ENCODE results near the gene G6PD.

DNA sequence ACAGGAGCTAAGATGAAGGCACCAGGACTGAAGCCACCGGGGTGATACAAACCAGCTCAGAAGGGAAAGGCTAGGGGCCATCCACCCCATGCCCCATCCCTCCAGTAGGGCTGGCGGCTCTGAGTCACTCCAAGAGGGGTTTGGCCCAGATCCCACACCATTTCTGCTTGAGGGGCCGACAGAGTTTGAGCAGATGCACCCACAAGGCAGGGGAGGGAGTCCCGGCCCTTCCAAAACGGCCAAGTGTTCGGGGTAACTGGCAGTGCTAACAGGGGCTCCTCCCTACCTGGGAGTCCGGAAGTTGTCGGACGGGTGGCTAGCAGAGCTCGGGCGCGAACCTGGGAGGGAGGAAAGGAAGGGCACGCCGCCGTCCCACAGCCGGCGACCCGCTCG lies 56.6 kb downstream of the G6PD start:
- TF ChIP-seq, protein P1, sequence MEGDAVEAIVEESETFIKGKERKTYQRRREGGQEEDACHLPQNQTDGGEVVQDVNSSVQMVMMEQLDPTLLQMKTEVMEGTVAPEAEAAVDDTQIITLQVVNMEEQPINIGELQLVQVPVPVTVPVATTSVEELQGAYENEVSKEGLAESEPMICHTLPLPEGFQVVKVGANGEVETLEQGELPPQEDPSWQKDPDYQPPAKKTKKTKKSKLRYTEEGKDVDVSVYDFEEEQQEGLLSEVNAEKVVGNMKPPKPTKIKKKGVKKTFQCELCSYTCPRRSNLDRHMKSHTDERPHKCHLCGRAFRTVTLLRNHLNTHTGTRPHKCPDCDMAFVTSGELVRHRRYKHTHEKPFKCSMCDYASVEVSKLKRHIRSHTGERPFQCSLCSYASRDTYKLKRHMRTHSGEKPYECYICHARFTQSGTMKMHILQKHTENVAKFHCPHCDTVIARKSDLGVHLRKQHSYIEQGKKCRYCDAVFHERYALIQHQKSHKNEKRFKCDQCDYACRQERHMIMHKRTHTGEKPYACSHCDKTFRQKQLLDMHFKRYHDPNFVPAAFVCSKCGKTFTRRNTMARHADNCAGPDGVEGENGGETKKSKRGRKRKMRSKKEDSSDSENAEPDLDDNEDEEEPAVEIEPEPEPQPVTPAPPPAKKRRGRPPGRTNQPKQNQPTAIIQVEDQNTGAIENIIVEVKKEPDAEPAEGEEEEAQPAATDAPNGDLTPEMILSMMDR (IDR thresholded peaks at IDR 0.05): no peak
- TF ChIP-seq POLR2AphosphoS5 (IDR thresholded peaks at IDR 0.05; ENCODE audit: low read depth, low read length): no peak

All from Panc1 (cell line).